H9 (cell line): ENCODE data around the gene DDX46. TPM values are rescaled to one million over a fixed set of nuclear protein-coding genes. Genes with fewer than 3 reads are reported as not detected.

Experiments
- DNase-seq: peaks from one replicate; pipeline ENCODE4 v3.0.0-alpha.2; 2017
- H2AFZ ChIP-seq: one replicate; pipeline ENCODE4 v1.6.1; 2013; ENCODE audit warnings: mild to moderate bottlenecking, low read length, control low read depth, moderate library complexity
- H2AK5ac ChIP-seq: 2 replicates; pipeline ENCODE4 v1.6.1; 2013; ENCODE audit warnings: low read length, control low read depth, mixed read lengths; ENCODE audit not compliant: insufficient read length
- H2BK120ac ChIP-seq: one replicate; pipeline ENCODE4 v1.6.1; 2013; ENCODE audit warnings: low read depth, mild to moderate bottlenecking, low read length, control low read depth, inconsistent platforms; ENCODE audit not compliant: poor library complexity, severe bottlenecking
- H2BK12ac ChIP-seq: 2 replicates; pipeline ENCODE4 v1.6.1; 2013; ENCODE audit warnings: low read length, control low read depth, mixed read lengths, low read depth; ENCODE audit not compliant: insufficient read length
- H2BK15ac ChIP-seq: 2 replicates; pipeline ENCODE4 v1.6.1; 2013; ENCODE audit warnings: low read depth, low read length, control low read depth
- H2BK20ac ChIP-seq: one replicate; pipeline ENCODE4 v1.6.1; 2013; ENCODE audit warnings: low read depth, mild to moderate bottlenecking, low read length, control low read depth, inconsistent platforms; ENCODE audit not compliant: poor library complexity, severe bottlenecking
- H2BK5ac ChIP-seq: 2 replicates; pipeline ENCODE4 v1.6.1; 2013; ENCODE audit warnings: low read length, control low read depth, mixed read lengths; ENCODE audit not compliant: insufficient read length
- H3K14ac ChIP-seq: 2 replicates; pipeline ENCODE4 v1.6.1; 2013; ENCODE audit warnings: low read length, control low read depth; ENCODE audit not compliant: insufficient read depth
- H3K18ac ChIP-seq: 2 replicates; pipeline ENCODE4 v1.6.1; 2013; ENCODE audit warnings: low read depth, mild to moderate bottlenecking, mixed read lengths, low read length, control low read depth; ENCODE audit not compliant: insufficient read length
- H3K23ac ChIP-seq: 2 replicates; pipeline ENCODE4 v1.6.1; 2013; ENCODE audit warnings: low read length, control low read depth, mixed read lengths, low read depth; ENCODE audit not compliant: insufficient read length
- H3K23me2 ChIP-seq: 2 replicates; pipeline ENCODE4 v1.6.1; 2013; ENCODE audit warnings: low read depth, mild to moderate bottlenecking, mixed read lengths, low read length, control low read depth; ENCODE audit not compliant: insufficient read length, poor library complexity, severe bottlenecking
- H3K27ac ChIP-seq: 2 replicates; pipeline ENCODE4 v1.5.1; 2013; ENCODE audit warnings: low read length, control low read depth, mixed read lengths, low read depth; ENCODE audit not compliant: insufficient read length
- H3K27me3 ChIP-seq: 2 replicates; pipeline ENCODE4 v1.6.1; 2013; ENCODE audit warnings: low read length, control low read depth, inconsistent platforms; ENCODE audit not compliant: insufficient read depth
- H3K4ac ChIP-seq: 2 replicates; pipeline ENCODE4 v1.6.1; 2013; ENCODE audit warnings: low read depth, mild to moderate bottlenecking, control low read depth, inconsistent platforms, low read length, moderate library complexity
- H3K4me1 ChIP-seq: 2 replicates; pipeline ENCODE4 v1.6.1; 2013; ENCODE audit warnings: low read length, control low read depth, inconsistent platforms; ENCODE audit not compliant: insufficient read depth
- H3K4me2 ChIP-seq: 2 replicates; pipeline ENCODE4 v1.6.1; 2013; ENCODE audit warnings: low read length, control low read depth, mixed read lengths; ENCODE audit not compliant: insufficient read length, insufficient read depth
- H3K56ac ChIP-seq: 2 replicates; pipeline ENCODE4 v1.6.1; 2013; ENCODE audit warnings: low read depth, mild to moderate bottlenecking, mixed read lengths, low read length, control low read depth; ENCODE audit not compliant: insufficient read length
- H3K79me1 ChIP-seq: 2 replicates; pipeline ENCODE4 v1.6.1; 2013; ENCODE audit warnings: low read depth, mild to moderate bottlenecking, moderate library complexity, low read length, control low read depth, inconsistent platforms; ENCODE audit not compliant: insufficient read depth, poor library complexity, severe bottlenecking
- H3K79me2 ChIP-seq: 2 replicates; pipeline ENCODE4 v1.6.1; 2013; ENCODE audit warnings: low read length, control low read depth, inconsistent platforms; ENCODE audit not compliant: insufficient read depth
- H3K9ac ChIP-seq: 2 replicates; pipeline ENCODE4 v1.6.1; 2013; ENCODE audit warnings: low read length, control low read depth, mixed read lengths; ENCODE audit not compliant: insufficient read length; ENCODE audit errors: extremely low read depth
- H3K9me3 ChIP-seq: one replicate; pipeline ENCODE4 v1.6.1; 2013; ENCODE audit warnings: low read depth, low read length, inconsistent platforms; ENCODE audit not compliant: control insufficient read depth
- H3T11ph ChIP-seq: one replicate; pipeline ENCODE4 v1.6.1; 2013; ENCODE audit warnings: mild to moderate bottlenecking, low read length, control low read depth, inconsistent platforms
- H4K20me1 ChIP-seq: one replicate; pipeline ENCODE4 v1.6.1; 2013; ENCODE audit not compliant: control insufficient read depth, insufficient read length, insufficient read depth
- H4K5ac ChIP-seq: 2 replicates; pipeline ENCODE4 v1.6.1; 2013; ENCODE audit warnings: low read depth, mild to moderate bottlenecking, mixed read lengths, low read length, control low read depth; ENCODE audit not compliant: insufficient read length
- H4K8ac ChIP-seq: replicated peaks from 2 replicates; pipeline ENCODE4 v1.6.1; 2013; ENCODE audit warnings: low read length, control low read depth, mixed read lengths, low read depth; ENCODE audit not compliant: insufficient read length
- H4K91ac ChIP-seq: 2 replicates; pipeline ENCODE4 v1.6.1; 2013; ENCODE audit warnings: low read depth, mild to moderate bottlenecking, moderate library complexity, mixed read lengths, low read length, control low read depth; ENCODE audit not compliant: insufficient read length
- H3K27ac Mint-ChIP-seq, 3 experiments: 2 replicates in 2 of 3; 3 replicates in 1 of 3; pipeline ENCODE4 v1.8.0; 2020 to 2021; ENCODE audit warnings: mixed read lengths in 3 of 3, mild to moderate bottlenecking in 1 of 3, moderate library complexity in 1 of 3
- H3K27me3 Mint-ChIP-seq: 2 replicates; pipeline ENCODE4 v1.8.0; 2021; ENCODE audit warnings: low read depth, mild to moderate bottlenecking, moderate library complexity, mixed read lengths
- H3K36me3 Mint-ChIP-seq, 3 experiments: 2 replicates in 2 of 3; 3 replicates in 1 of 3; pipeline ENCODE4 v1.8.0; 2020 to 2021; ENCODE audit warnings: low read depth in 3 of 3, mixed read lengths in 3 of 3; ENCODE audit not compliant: insufficient read depth in 1 of 3
- H3K4me1 Mint-ChIP-seq, 2 experiments: 2 replicates each; pipeline ENCODE4 v1.8.0; 2020; ENCODE audit warnings: mixed read lengths in 2 of 2
- H3K4me3 Mint-ChIP-seq, 2 experiments: 2 replicates in 1 of 2; 3 replicates in 1 of 2; pipeline ENCODE4 v1.8.0; 2020 to 2021; ENCODE audit warnings: mild to moderate bottlenecking in 2 of 2, mixed read lengths in 2 of 2, moderate library complexity in 1 of 2
- H3K9me3 Mint-ChIP-seq, 2 experiments: 2 replicates in 1 of 2; 3 replicates in 1 of 2; pipeline ENCODE4 v1.8.0; 2020; ENCODE audit warnings: mild to moderate bottlenecking in 2 of 2, mixed read lengths in 2 of 2, moderate library complexity in 1 of 2
- CTCF ChIP-seq: fragments of 200-600 bp; sonication (generic); conservative IDR thresholded peaks from 3 replicates; pipeline ENCODE4 v1.8.0; 2021; ENCODE audit warnings: antibody characterized with exemption, mild to moderate bottlenecking
- WGBS: extraction: QIAGEN DNeasy Blood & Tissue Kit; methylation state at CpG from one replicate; pipeline ENCODE4 v1.1.7; 2013; ENCODE audit warnings: missing lambda C conversion rate, low lambda C conversion rate, mixed read lengths; ENCODE audit not compliant: insufficient read length; ENCODE audit errors: extremely low coverage; 5-methylcytosine and 5-hydroxymethylcytosine counted together
- total RNA-seq: library from RNA; stranded (reverse); gene quantifications from 2 replicates; pipeline ENCODE4 v1.2.1, GENCODE V29; 2021

Gene DDX46
- total RNA-seq, 1 experiment from 2014 or later: 90.3 TPM

DNA sequence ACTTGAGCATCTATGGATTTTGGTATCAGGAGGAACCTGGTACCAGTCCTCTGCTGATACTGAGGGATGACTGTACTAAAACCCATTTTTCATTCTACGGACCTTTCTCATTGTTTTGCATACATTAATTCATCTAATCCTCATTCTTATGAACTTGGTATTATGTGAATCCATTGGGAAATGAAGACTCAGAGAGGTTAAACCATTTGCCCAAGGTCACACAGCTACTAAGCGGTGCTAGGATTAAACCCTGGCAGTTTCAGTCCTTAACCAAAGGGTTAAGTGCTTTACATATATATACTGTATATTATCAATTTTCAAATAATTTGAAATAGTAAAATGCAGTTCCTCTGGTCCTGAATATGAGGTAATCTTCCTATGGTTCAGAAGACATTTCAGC lies 16.4 kb upstream of the DDX46 start:
- Mint-ChIP-seq H3K4me1 (peaks cover 14 to 18% of the 10 kb centered on the region in 2 experiments), H3K36me3 (peaks cover 14 to 25% (median 19%) of the 10 kb centered on the region in 3 experiments; a peak in 5 of 7 replicates), H3K27ac (no peak overlapping the region), H3K4me3 (no peak overlapping the region), H3K27me3 (no peaks in the 10 kb centered on the region), H3K9me3 (no peaks in the 10 kb centered on the region)
- Histone ChIP-seq H2BK15ac (no peak overlapping the region), H3K14ac (no peak overlapping the region), H3K27ac (no peak overlapping the region), H4K8ac (no peak overlapping the region), H4K20me1 (no peaks in the 10 kb centered on the region), H3K56ac (no peak overlapping the region), H3K27me3 (no peaks in the 10 kb centered on the region), H3K23ac (no peak overlapping the region), H2BK120ac (no peak overlapping the region), H3K9me3 (no peaks in the 10 kb centered on the region), H3T11ph (no peak overlapping the region), H3K4me2 (no peak overlapping the region), H2BK20ac (no peak overlapping the region), H2AFZ (no peak overlapping the region), H3K23me2 (peaks cover 7% of the 10 kb centered on the region), H3K9ac (no peak overlapping the region), H3K4ac (no peak overlapping the region), H4K91ac (no peak overlapping the region), H2AK5ac (no peak overlapping the region), H3K79me2 (peaks cover 2% of the 10 kb centered on the region; the same call in 1 of the 2 replicates), H2BK5ac (no peak overlapping the region), H3K79me1 (peaks cover 4% of the 10 kb centered on the region), H4K5ac (no peak overlapping the region), H2BK12ac (no peak overlapping the region), H3K4me1 (no peaks in the 10 kb centered on the region), H3K18ac (no peak overlapping the region)
- no peak for DNase-seq
- TF ChIP-seq CTCF: no peak
- WGBS: no CpG with 5 or more reads among the region's 2 CpGs
